ENCODE measurements around the gene ANKRD49. TPM values are rescaled to one million over a fixed set of nuclear protein-coding genes. Genes with fewer than 3 reads are reported as not detected.

Gene ANKRD49
- total and polyA plus RNA-seq, 2 of the 8 experiments (the other 6 are each of a cell fraction or from before 2014, with no cell fraction given), result 7.4 to 12.2 TPM

DNA sequence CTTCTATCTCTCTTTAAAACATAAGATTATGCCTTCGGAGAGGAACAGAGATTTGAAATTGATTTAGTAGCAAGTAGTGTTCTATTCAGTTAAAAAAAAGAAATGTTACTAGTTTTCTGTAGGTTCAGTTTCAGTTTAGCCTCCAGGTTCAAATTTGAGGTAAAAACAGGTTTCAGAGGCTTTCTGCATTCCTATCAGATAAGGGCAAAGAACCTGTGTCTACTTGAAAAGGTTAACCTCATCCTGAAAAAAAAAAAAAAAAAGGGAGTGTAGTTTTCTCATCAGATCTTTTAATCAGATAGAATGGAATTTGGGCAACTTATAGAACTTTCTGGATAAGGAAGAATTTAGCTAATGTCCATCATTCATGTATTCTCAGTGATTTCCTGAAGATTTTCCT is 30.6 kb downstream of the ANKRD49 start:
- no peak overlapping the region for H2BK15ac ChIP-seq (ENCODE audit: low read length)
- ChIA-PET CTCF (ENCODE audit: partially characterized antibody) (interaction anchor here (1.7 to 1.9 kb wide), 2 partner anchors 76 to 287 kb away, joined by 4 to 5 read pairs; no protein-coding TSS in a partner anchor), POLR2A (ENCODE audit: partially characterized antibody) (no interaction called here)
- no peak overlapping the region for H3K4me2 ChIP-seq (ENCODE audit: insufficient read depth in 1 of 2, low read depth in 2 of 2, low read length in 2 of 2)
- H3K18ac ChIP-seq (ENCODE audit: extremely low read depth, low read length), result no peak overlapping the region
- H3K14ac ChIP-seq (ENCODE audit: insufficient read length), result no peak overlapping the region
- no peak for FAIRE-seq
- no peaks in the 10 kb centered on the region for H3K9me3 ChIP-seq (ENCODE audit: insufficient read depth in 2 of 2, low read depth in 1 of 2, low read length in 1 of 2)
- no peak overlapping the region for H2BK20ac ChIP-seq (ENCODE audit: low read length)
- no peak overlapping the region for H3K9ac ChIP-seq (replicated peaks in 1 of 4; ENCODE audit: extremely low read depth in 1 of 4, low read depth in 3 of 4, low read length in 3 of 4)
- H4K20me1 ChIP-seq (replicated peaks in 1 of 2; ENCODE audit: control insufficient read depth in 1 of 2, insufficient read depth in 2 of 2, low read length in 2 of 2), result no peaks in the 10 kb centered on the region
- WGBS, 2 experiments (ENCODE audit: extremely low coverage in 1 of 2, insufficient coverage in 1 of 2, insufficient read length in 1 of 2, insufficient replicate concordance in 2 of 2, low coverage in 1 of 2, low lambda C conversion rate in 2 of 2, missing lambda C conversion rate in 1 of 2), result 87% methylated on average over 1 of the region's 1 CpG; no CpG with 5 or more reads in 1 of the 2 experiments
- H3K4ac ChIP-seq (replicated peaks; ENCODE audit: insufficient read length, low read depth, low read length), result no peak overlapping the region
- no peaks in the 10 kb centered on the region for H3K79me2 ChIP-seq (ENCODE audit: control insufficient read depth in 1 of 2, insufficient read depth in 2 of 2, low read length in 2 of 2)
- no peak overlapping the region for H2BK5ac ChIP-seq (ENCODE audit: low read depth, low read length)
- H4K91ac ChIP-seq (replicated peaks; ENCODE audit: insufficient read length, low read length), result no peak overlapping the region
- H3K56ac ChIP-seq (replicated peaks; ENCODE audit: insufficient read length, low read depth, low read length), result no peak overlapping the region
- no peak overlapping the region for H3K27ac ChIP-seq (ENCODE audit: low read depth, low read length)
- H3K27me3 ChIP-seq (replicated peaks in 1 of 4; ENCODE audit: control insufficient read depth in 3 of 4, extremely low read depth in 1 of 4, insufficient read depth in 3 of 4, low read length in 3 of 4), result no peaks in the 10 kb centered on the region
- H4K8ac ChIP-seq (ENCODE audit: extremely low read depth, insufficient read depth, low read length), result no peak overlapping the region
- H2AK5ac ChIP-seq (ENCODE audit: low read depth, low read length), result no peak overlapping the region
- H3K36me3 ChIP-seq (ENCODE audit: control insufficient read depth in 2 of 4, insufficient read depth in 4 of 4, low read length in 3 of 4), result no peaks in the 10 kb centered on the region
- no peak overlapping the region for H4K5ac ChIP-seq (ENCODE audit: insufficient read length, low read depth, low read length)
- H2BK12ac ChIP-seq (ENCODE audit: low read depth, low read length), result no peak overlapping the region
- H3K23me2 ChIP-seq (ENCODE audit: low read depth, low read length), result no peaks in the 10 kb centered on the region
- H2BK120ac ChIP-seq (replicated peaks; ENCODE audit: low read depth, low read length), result no peak overlapping the region
- H3K4me1 ChIP-seq (replicated peaks in 1 of 4; ENCODE audit: control insufficient read depth in 3 of 4, insufficient read depth in 4 of 4, low read length in 3 of 4), result no peaks in the 10 kb centered on the region
- H3K23ac ChIP-seq (ENCODE audit: insufficient read length), result no peak overlapping the region
- TF ChIP-seq JUN (IDR thresholded peaks at IDR 0.05; ENCODE audit: low read depth, low read length), result no peak
- TF ChIP-seq TEAD4 (IDR thresholded peaks at IDR 0.05; ENCODE audit: low read depth, low read length), result no peak
- no peak for TF ChIP-seq BACH1 (IDR thresholded peaks at IDR 0.05; ENCODE audit: low read length)
- no peak for TF ChIP-seq EP300 (IDR thresholded peaks at IDR 0.05; ENCODE audit: borderline replicate concordance in 1 of 2, low read depth in 2 of 2, low read length in 2 of 2)
- no peak for TF ChIP-seq RXRA (IDR thresholded peaks at IDR 0.05; ENCODE audit: insufficient read depth, low read depth, low read length)
- DNase-seq (ENCODE audit: low read depth in 1 of 2, low spot score in 2 of 2), result no peak
- no peaks in the 10 kb centered on the region for H3K79me1 ChIP-seq (ENCODE audit: low read depth, low read length)
- H3K4me3 ChIP-seq (ENCODE audit: extremely low read depth in 1 of 4, insufficient read depth in 2 of 4, low read depth in 3 of 4, low read length in 4 of 4), result no peak overlapping the region
- H2AFZ ChIP-seq (ENCODE audit: low read length), result no peak overlapping the region

Data from H1 (cell line).